ENCODE results near the gene MED13L.
A peak's percentile ranks its signal among the peaks of the same experiment; 100 is the strongest.
"Not testable (repeated sequence)": the region's sequence is repeated elsewhere in the genome, so short reads cannot be mapped to it uniquely, and the experiment has no call there.

MED13L gene

GRCh38 chr12:116244001-116244400 is 33.5 kb downstream of the MED13L start:
- no peak for TF ChIP-seq CTCF (IDR thresholded peaks at IDR 0.05)
- Histone ChIP-seq H3K4me3 (ENCODE audit: low read depth in 1 of 2, low read length in 1 of 2) (peak overlapping the region in 1 of 2 experiments; percentile 6), H3K36me3 (no peaks in the 10 kb centered on the region), H3K27me3 (no peaks in the 10 kb centered on the region), H3K4me1 (ENCODE audit: control insufficient read depth in 1 of 2, insufficient read depth in 1 of 2, low read depth in 1 of 2, low read length in 1 of 2) (peaks cover 59 to 66% of the 10 kb centered on the region in 2 experiments), H3K27ac (peak overlapping the region; percentile 84), H3K9me3 (no peaks in the 10 kb centered on the region)

GRCh38 chr12:116242740-116243139 is 34.8 kb downstream of the MED13L start:
- no peaks in the 10 kb centered on the region for H3K9me3 ChIP-seq
- no peaks in the 10 kb centered on the region for H3K36me3 ChIP-seq
- no peaks in the 10 kb centered on the region for H3K27me3 ChIP-seq
- no peak overlapping the region for H3K4me3 ChIP-seq (ENCODE audit: low read depth in 1 of 2, low read length in 1 of 2)
- TF ChIP-seq CTCF (IDR thresholded peaks at IDR 0.05), result no peak
- H3K4me1 ChIP-seq (ENCODE audit: control insufficient read depth in 1 of 2, insufficient read depth in 1 of 2, low read depth in 1 of 2, low read length in 1 of 2), result peaks cover 59 to 73% of the 10 kb centered on the region in 2 experiments
- H3K27ac ChIP-seq, result peak overlapping the region; percentile 84

- no peak overlapping the region for H3K4me3 ChIP-seq (ENCODE audit: low read depth in 1 of 2, low read length in 1 of 2)
- peak overlapping the region; percentile 61 for H3K27ac ChIP-seq
- no peaks in the 10 kb centered on the region for H3K36me3 ChIP-seq
- H3K9me3 ChIP-seq, result no peaks in the 10 kb centered on the region
- H3K4me1 ChIP-seq (ENCODE audit: control insufficient read depth in 1 of 2, insufficient read depth in 1 of 2, low read depth in 1 of 2, low read length in 1 of 2), result peaks cover 57 to 79% of the 10 kb centered on the region in 2 experiments
- TF ChIP-seq CTCF (IDR thresholded peaks at IDR 0.05), result no peak
- H3K27me3 ChIP-seq, result no peaks in the 10 kb centered on the region
These were observed 36.2 kb downstream of the MED13L start for GRCh38 chr12:116241157-116241759.

- H3K27ac ChIP-seq; H3K27me3 ChIP-seq; H3K36me3 ChIP-seq; H3K9me3 ChIP-seq; H3K4me3 ChIP-seq (ENCODE audit: low read depth in 1 of 2, low read length in 1 of 2): not testable (repeated sequence)
- peaks cover 31 to 55% of the 10 kb centered on the region in 2 experiments for H3K4me1 ChIP-seq (ENCODE audit: control insufficient read depth in 1 of 2, insufficient read depth in 1 of 2, low read depth in 1 of 2, low read length in 1 of 2)
These were observed 38.8 kb downstream of the MED13L start for GRCh38 chr12:116238570-116239119.

GRCh38 chr12:116238149-116238548 is 39.3 kb downstream of the MED13L start:
- Histone ChIP-seq H3K27ac (no peak overlapping the region), H3K27me3 (no peaks in the 10 kb centered on the region), H3K36me3 (no peaks in the 10 kb centered on the region), H3K4me3 (ENCODE audit: low read depth in 1 of 2, low read length in 1 of 2) (no peak overlapping the region), H3K4me1 (ENCODE audit: control insufficient read depth in 1 of 2, insufficient read depth in 1 of 2, low read depth in 1 of 2, low read length in 1 of 2) (peaks cover 26 to 50% of the 10 kb centered on the region in 2 experiments), H3K9me3 (no peaks in the 10 kb centered on the region)
- TF ChIP-seq CTCF (IDR thresholded peaks at IDR 0.05), result no peak

- Histone ChIP-seq H3K4me1 (ENCODE audit: control insufficient read depth in 1 of 2, insufficient read depth in 1 of 2, low read depth in 1 of 2, low read length in 1 of 2) (peaks cover 20 to 39% of the 10 kb centered on the region in 2 experiments), H3K9me3 (no peaks in the 10 kb centered on the region), H3K36me3 (peaks cover 4% of the 10 kb centered on the region), H3K27ac (peak overlapping the region; percentile 54), H3K4me3 (ENCODE audit: low read depth in 1 of 2, low read length in 1 of 2) (no peak overlapping the region), H3K27me3 (no peaks in the 10 kb centered on the region)
- TF ChIP-seq CTCF (IDR thresholded peaks at IDR 0.05), result no peak
These were observed 40.5 kb downstream of the MED13L start for GRCh38 chr12:116236976-116237375.
